ENCODE measurements around the gene TPI1.
"Not testable (repeated sequence)": the region's sequence is repeated elsewhere in the genome, so short reads cannot be mapped to it uniquely, and the experiment has no call there.

The TPI1 gene

GRCh38 chr12:6883252-6883651 lies 15.9 kb downstream of the TPI1 start:
- no peak overlapping the region for H3K4me3 ChIP-seq (ENCODE audit: low read length)
- no peak for TF ChIP-seq CTCF (conservative IDR thresholded peaks at IDR 0.05; ENCODE audit: low read depth, low read length)
- no peak for DNase-seq (ENCODE audit: low read depth)

GRCh38 chr12:6883683-6884082 lies 16.4 kb downstream of the TPI1 start:
- DNase-seq (ENCODE audit: low read depth), result no peak
- no peak for TF ChIP-seq CTCF (conservative IDR thresholded peaks at IDR 0.05; ENCODE audit: low read depth, low read length)
- no peak overlapping the region for H3K4me3 ChIP-seq (ENCODE audit: low read length)

- TF ChIP-seq CTCF (conservative IDR thresholded peaks at IDR 0.05; ENCODE audit: low read depth, low read length), result no peak
- H3K4me3 ChIP-seq (ENCODE audit: low read length), result no peak overlapping the region
- DNase-seq (ENCODE audit: low read depth), result no peak
Observed at GRCh38 chr12:6884539-6884938, 17.2 kb downstream of the TPI1 start.

GRCh38 chr12:6886206-6886999 lies 19.1 kb downstream of the TPI1 start:
- not testable (repeated sequence) for H3K4me3 ChIP-seq (ENCODE audit: low read length); DNase-seq (ENCODE audit: low read depth)

GRCh38 chr12:6887460-6887859 lies 20.1 kb downstream of the TPI1 start:
- no peak for TF ChIP-seq CTCF (conservative IDR thresholded peaks at IDR 0.05; ENCODE audit: low read depth, low read length)
- no peak overlapping the region for H3K4me3 ChIP-seq (ENCODE audit: low read length)
- DNase-seq (ENCODE audit: low read depth), result no peak

GRCh38 chr12:6888360-6888759 lies 21.0 kb downstream of the TPI1 start:
- TF ChIP-seq CTCF (conservative IDR thresholded peaks at IDR 0.05; ENCODE audit: low read depth, low read length), result no peak
- H3K4me3 ChIP-seq (ENCODE audit: low read length), result no peak overlapping the region
- DNase-seq (ENCODE audit: low read depth), result no peak

- not testable (repeated sequence) for H3K4me3 ChIP-seq (ENCODE audit: low read length); DNase-seq (ENCODE audit: low read depth)
Observed at GRCh38 chr12:6888794-6889193, 21.5 kb downstream of the TPI1 start.

GRCh38 chr12:6889775-6890573 lies 22.6 kb downstream of the TPI1 start:
- H3K4me3 ChIP-seq (ENCODE audit: low read length); DNase-seq (ENCODE audit: low read depth): not testable (repeated sequence)
